CD4-positive, CD25-positive, alpha-beta regulatory T cell (primary cell): ENCODE results near the gene CFAP77. TPM values are rescaled to one million over a fixed set of nuclear protein-coding genes. Genes with fewer than 3 reads are reported as not detected.
A peak's percentile ranks its signal among the peaks of the same experiment; 100 is the strongest.

ENCODE experiments used
- ATAC-seq, 2 donors: fragments of 150-1000 bp; cut with Tn5 transposase; one replicate each; pipeline ENCODE4 v1.10.0; 2021; ENCODE audit warnings: low read depth in 2 of 2, moderate number of reproducible peaks in 2 of 2, moderate library complexity in 1 of 2
- DNase-seq, 3 donors: peaks; one replicate each; pipeline versions ENCODE4 v3.0.0 to v3.0.0-alpha.2; 2012 to 2022; ENCODE audit warnings: mixed read lengths in 1 of 3
- H3K27ac ChIP-seq: one replicate; pipeline ENCODE4 v1.7.0; 2013; ENCODE audit warnings: mild to moderate bottlenecking, low read length; ENCODE audit not compliant: insufficient read depth, poor library complexity, severe bottlenecking
- H3K27me3 ChIP-seq: one replicate; pipeline ENCODE4 v1.7.0; 2013; ENCODE audit warnings: low read length; ENCODE audit not compliant: control insufficient read depth, insufficient read depth
- H3K36me3 ChIP-seq: one replicate; pipeline ENCODE4 v1.7.0; 2013; ENCODE audit warnings: mild to moderate bottlenecking, low read length, moderate library complexity; ENCODE audit not compliant: control insufficient read depth, insufficient read depth
- H3K4me1 ChIP-seq: 2 replicates; pipeline ENCODE4 v1.7.0; 2013; ENCODE audit warnings: mild to moderate bottlenecking, low read length; ENCODE audit not compliant: insufficient read depth, control insufficient read depth, poor library complexity, severe bottlenecking
- H3K4me3 ChIP-seq: one replicate; pipeline ENCODE4 v1.7.0; 2013; ENCODE audit warnings: low read depth, mild to moderate bottlenecking, low read length, moderate library complexity
- H3K9me3 ChIP-seq, 2 experiments: 1 replicate in 1 of 2; 2 replicates in 1 of 2; pipeline ENCODE4 v1.7.0; 2013; ENCODE audit warnings: low read length in 2 of 2, mild to moderate bottlenecking in 1 of 2, moderate library complexity in 1 of 2; ENCODE audit not compliant: control insufficient read depth in 2 of 2
- H3K27ac Mint-ChIP-seq, 3 donors: one replicate each; pipeline ENCODE4 v1.8.0; 2020 to 2022; ENCODE audit warnings: mild to moderate bottlenecking in 3 of 3, mixed read lengths in 3 of 3, moderate library complexity in 2 of 3
- H3K27me3 Mint-ChIP-seq: one replicate; pipeline ENCODE4 v1.8.0; 2022; ENCODE audit warnings: mild to moderate bottlenecking, mixed read lengths
- H3K36me3 Mint-ChIP-seq: one replicate; pipeline ENCODE4 v1.8.0; 2020; ENCODE audit warnings: mixed read lengths
- H3K4me1 Mint-ChIP-seq, 4 donors: one replicate each; pipeline ENCODE4 v1.8.0; 2020 to 2022; ENCODE audit warnings: mixed read lengths in 4 of 4, mild to moderate bottlenecking in 1 of 4
- H3K4me3 Mint-ChIP-seq, 4 donors: one replicate each; pipeline ENCODE4 v1.8.0; 2020 to 2022; ENCODE audit warnings: mild to moderate bottlenecking in 4 of 4, mixed read lengths in 4 of 4, moderate library complexity in 3 of 4
- H3K9me3 Mint-ChIP-seq, 7 donors: one replicate each; pipeline ENCODE4 v1.8.0; 2020 to 2022; ENCODE audit warnings: mixed read lengths in 7 of 7, mild to moderate bottlenecking in 3 of 7, moderate library complexity in 2 of 7
- polyA plus RNA-seq, 4 donors: library from polyadenylated mRNA; unstranded; fragments of 300-500 nt; fragmentation: Illumina TruSeq; gene quantifications; one replicate each; pipeline ENCODE4 v1.2.3, GENCODE V29; 2021
- total RNA-seq: library from RNA; stranded (reverse); gene quantifications from one replicate; pipeline ENCODE4 v1.2.3, GENCODE V29; 2022

CFAP77 gene
- total and polyA plus RNA-seq, 5 donors from 2014 or later = not detected

DNA sequence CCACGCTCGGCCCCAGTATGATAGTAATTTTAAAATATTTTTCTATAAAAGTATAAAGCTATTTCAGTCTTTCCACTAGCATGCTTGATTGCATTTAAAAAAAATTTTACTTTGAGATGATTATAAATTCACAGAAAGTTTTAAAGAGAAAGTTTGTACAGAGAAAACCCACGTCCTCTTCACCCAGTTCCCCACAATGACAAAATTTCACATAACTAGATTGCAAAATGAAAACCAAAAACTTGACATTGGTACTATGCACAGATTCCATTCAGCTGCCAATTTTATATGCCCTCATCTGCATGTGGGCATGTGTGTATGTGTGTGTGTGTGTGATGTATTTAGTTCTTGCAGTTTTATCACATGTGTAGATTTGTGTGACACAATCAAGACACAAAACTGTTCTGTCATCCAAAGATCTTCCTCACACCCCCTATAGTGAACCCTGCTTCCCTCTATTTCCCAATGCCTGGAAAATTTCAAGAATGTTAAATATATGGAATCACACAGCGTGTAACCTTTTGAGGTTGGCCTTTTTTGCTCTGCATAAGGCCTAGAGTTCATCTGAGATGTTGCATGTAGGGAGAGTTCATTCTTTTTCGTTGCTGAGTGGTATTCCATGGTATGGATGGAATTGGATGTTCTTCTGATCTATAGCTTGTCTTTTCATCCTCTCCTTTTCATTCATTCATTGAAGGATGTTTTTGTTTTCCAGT is 115.5 kb downstream of the CFAP77 start:
- DNase-seq (no peak), ATAC-seq (no peak)
- Histone ChIP-seq H3K4me1 (no peaks in the 10 kb centered on the region), H3K36me3 (no peaks in the 10 kb centered on the region), H3K27me3 (no peaks in the 10 kb centered on the region), H3K27ac (no peak overlapping the region), H3K9me3 (no peaks in the 10 kb centered on the region), H3K4me3 (no peak overlapping the region)
- no peak overlapping the region for H3K4me3 Mint-ChIP-seq
- H3K4me1 Mint-ChIP-seq = no peaks in the 10 kb centered on the region
- no peak overlapping the region for H3K27ac Mint-ChIP-seq
- H3K9me3 Mint-ChIP-seq = no peaks in the 10 kb centered on the region
- H3K36me3 Mint-ChIP-seq = no peaks in the 10 kb centered on the region
- H3K27me3 Mint-ChIP-seq = peaks cover 9% of the 10 kb centered on the region

DNA sequence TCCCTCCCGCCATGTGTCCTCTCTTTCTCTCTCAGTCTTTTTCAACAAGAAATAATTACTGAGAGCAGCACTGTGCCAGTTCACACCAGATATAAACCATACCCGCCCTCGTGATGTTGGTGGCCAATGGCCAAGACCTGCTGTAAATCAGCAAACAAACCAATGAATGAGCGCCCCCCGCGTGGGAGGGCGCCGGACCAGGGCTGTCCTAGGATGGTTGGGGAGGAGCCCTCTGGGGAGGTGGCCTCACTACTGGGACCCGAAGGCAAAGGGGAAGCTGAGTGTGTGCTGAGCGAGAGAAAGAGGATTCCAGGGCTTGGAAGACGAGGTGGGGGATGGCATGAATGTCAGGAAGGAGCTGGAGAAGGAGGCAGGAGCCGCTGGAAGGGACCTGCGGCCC is 121.2 kb downstream of the CFAP77 start:
- Mint-ChIP-seq H3K27ac (no peak overlapping the region), H3K4me3 (no peak overlapping the region)

DNA sequence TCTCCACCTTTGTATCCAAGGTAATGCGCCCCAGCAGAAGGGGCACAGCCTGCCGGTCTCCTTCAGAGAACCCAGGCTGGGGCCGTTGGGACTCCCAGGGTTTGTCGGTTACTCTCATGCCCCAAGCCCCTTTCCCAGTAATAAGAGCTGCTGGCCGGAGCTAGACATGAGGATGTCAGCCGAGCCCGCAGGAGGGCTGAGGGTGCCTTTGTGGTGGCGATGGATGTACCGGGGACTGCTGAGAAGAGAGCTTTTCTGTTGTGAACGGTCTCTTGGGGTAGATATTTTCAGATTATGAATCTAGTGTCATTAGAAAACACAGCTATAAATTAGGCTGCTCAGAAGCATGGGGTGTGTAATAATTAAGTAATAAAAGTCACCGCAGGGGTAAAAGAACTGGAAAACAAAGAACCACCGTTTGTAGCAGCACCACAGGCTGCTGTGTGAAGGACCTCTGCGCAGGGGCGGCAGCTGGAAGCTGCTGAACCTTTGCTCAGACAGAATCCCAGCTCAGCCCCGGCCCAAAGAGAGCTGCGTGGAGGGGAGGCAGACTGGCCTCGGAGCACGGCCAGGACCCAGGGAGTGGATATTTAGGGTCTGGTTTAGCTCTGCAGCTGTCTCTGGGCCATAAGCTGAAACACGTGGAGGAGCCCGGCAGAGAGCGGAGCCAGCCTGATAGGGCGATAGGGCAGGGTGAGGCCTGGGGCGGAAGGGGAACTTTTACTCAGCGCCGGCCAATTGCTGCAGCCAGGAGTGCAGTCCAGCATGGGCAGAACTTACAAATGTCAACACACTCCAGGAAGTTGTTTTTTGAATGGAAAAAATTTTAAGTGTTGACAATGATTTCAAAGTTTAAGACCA is 121.9 kb downstream of the CFAP77 start:
- Histone ChIP-seq H3K4me3 (no peak overlapping the region), H3K27ac (no peak overlapping the region)
- peaks cover 32% of the 10 kb centered on the region for H3K27me3 Mint-ChIP-seq

More for the DNA sequence above, 121.2 kb downstream of the CFAP77 start:
- no peak for DNase-seq
- Mint-ChIP-seq H3K9me3 (peaks cover 0 to 6% (median 2%) of the 10 kb centered on the region in 7 donors), H3K36me3 (peaks cover 3% of the 10 kb centered on the region), H3K4me1 (peaks cover 0 to 5% (median 0%) of the 10 kb centered on the region in 4 donors), H3K27me3 (peaks cover 32% of the 10 kb centered on the region)
- Histone ChIP-seq H3K4me1 (no peaks in the 10 kb centered on the region), H3K36me3 (no peaks in the 10 kb centered on the region), H3K27me3 (no peaks in the 10 kb centered on the region), H3K4me3 (no peak overlapping the region), H3K9me3 (no peaks in the 10 kb centered on the region), H3K27ac (no peak overlapping the region)
- ATAC-seq = no peak

DNA sequence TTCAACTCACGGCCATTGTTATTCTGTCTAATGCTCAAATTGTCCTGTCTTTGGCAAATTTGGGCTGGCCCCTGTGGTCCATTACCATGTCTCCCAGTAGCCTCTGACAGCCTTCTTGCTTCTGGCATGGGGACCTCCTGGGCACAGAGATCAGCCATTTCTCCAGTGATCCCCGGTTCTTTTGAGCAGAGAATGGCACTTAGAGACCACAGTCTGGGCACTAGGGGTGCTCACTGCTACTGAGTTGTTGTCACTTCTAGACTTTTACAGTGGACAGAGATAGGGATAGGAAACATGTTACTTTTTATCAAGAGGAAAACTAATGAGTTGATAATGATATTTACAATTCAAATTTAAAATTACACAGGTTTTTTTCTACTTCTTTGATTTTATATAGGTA is 124.8 kb downstream of the CFAP77 start:
- no peak overlapping the region for H3K27ac Mint-ChIP-seq
- peaks cover 0 to 6% (median 2%) of the 10 kb centered on the region in 7 donors for H3K9me3 Mint-ChIP-seq
- H3K36me3 Mint-ChIP-seq = peaks cover 8% of the 10 kb centered on the region
- H3K4me3 ChIP-seq = no peak overlapping the region
- H3K36me3 ChIP-seq = no peaks in the 10 kb centered on the region
- H3K4me1 ChIP-seq = no peaks in the 10 kb centered on the region
- H3K27ac ChIP-seq = no peak overlapping the region
- no peak overlapping the region for H3K4me3 Mint-ChIP-seq
- no peaks in the 10 kb centered on the region for H3K9me3 ChIP-seq
- peaks cover 32% of the 10 kb centered on the region for H3K27me3 Mint-ChIP-seq
- DNase-seq (no peak), ATAC-seq (no peak)
- peaks cover 0 to 5% (median 0%) of the 10 kb centered on the region in 4 donors for H3K4me1 Mint-ChIP-seq
- H3K27me3 ChIP-seq = no peaks in the 10 kb centered on the region

More for the DNA sequence above, 121.9 kb downstream of the CFAP77 start:
- Histone ChIP-seq H3K9me3 (no peaks in the 10 kb centered on the region), H3K4me1 (no peaks in the 10 kb centered on the region), H3K36me3 (no peaks in the 10 kb centered on the region), H3K27me3 (no peaks in the 10 kb centered on the region)
- peaks cover 0 to 5% (median 0%) of the 10 kb centered on the region in 4 donors for H3K4me1 Mint-ChIP-seq
- DNase-seq (no peak), ATAC-seq (no peak)
- H3K9me3 Mint-ChIP-seq = peaks cover 0 to 6% (median 2%) of the 10 kb centered on the region in 7 donors
- no peak overlapping the region for H3K27ac Mint-ChIP-seq
- H3K4me3 Mint-ChIP-seq = no peak overlapping the region
- peaks cover 6% of the 10 kb centered on the region for H3K36me3 Mint-ChIP-seq

DNA sequence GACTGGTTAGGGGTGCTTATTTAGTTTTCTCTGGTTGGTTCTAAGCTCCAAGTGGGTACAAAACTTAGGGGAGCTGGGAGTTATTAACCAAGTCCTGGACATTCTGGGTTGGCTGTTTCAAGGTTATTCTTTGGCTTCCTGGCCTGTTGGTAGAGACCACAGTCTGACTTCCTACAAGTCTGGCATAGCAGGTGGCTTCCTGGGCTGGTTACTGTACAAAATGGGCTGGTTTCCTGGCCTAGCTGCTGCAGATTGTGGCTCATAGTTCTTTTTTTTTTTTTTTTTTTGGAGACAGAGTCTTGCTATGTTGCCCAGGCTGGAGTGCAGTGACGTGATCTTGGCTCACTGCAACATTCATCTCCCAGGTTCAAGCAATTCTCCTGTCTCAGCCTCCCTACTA is 126.1 kb downstream of the CFAP77 start:
- no peak overlapping the region for H3K4me3 Mint-ChIP-seq
- no peaks in the 10 kb centered on the region for H3K27me3 ChIP-seq
- peaks cover 22% of the 10 kb centered on the region for H3K27me3 Mint-ChIP-seq
- H3K4me3 ChIP-seq = no peak overlapping the region
- no peaks in the 10 kb centered on the region for H3K9me3 ChIP-seq
- no peaks in the 10 kb centered on the region for H3K4me1 ChIP-seq
- no peak for ATAC-seq
- peaks cover 0 to 5% (median 0%) of the 10 kb centered on the region in 4 donors for H3K4me1 Mint-ChIP-seq
- H3K27ac ChIP-seq = no peak overlapping the region
- peak in 1 of 3 donors; percentile 11 for DNase-seq
- H3K36me3 Mint-ChIP-seq = peaks cover 8% of the 10 kb centered on the region
- H3K9me3 Mint-ChIP-seq = peaks cover 0 to 6% (median 0%) of the 10 kb centered on the region in 7 donors
- H3K36me3 ChIP-seq = no peaks in the 10 kb centered on the region
- no peak overlapping the region for H3K27ac Mint-ChIP-seq

DNA sequence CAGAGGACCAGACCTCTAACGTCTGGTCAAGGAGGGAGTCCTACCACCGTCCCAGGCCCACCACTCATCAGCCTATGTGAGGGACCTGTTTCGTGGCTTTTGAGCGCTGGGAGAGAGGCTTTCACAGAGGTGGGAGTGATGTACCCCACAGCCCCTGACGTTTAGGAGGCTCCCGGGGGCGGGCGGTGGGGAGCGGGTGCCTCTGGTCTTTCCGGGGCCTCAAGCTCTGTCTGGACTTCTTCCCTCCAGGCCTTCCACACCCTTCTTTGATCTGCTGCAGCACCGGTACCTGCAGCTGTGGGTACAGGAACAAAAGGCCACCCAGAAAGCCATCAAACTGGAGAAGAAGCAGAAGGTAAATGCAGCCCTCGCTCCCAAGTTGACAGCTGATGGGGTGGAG is 127.3 kb downstream of the CFAP77 start:
- H3K9me3 ChIP-seq = no peaks in the 10 kb centered on the region
- H3K27ac Mint-ChIP-seq = no peak overlapping the region
- H3K4me3 ChIP-seq = no peak overlapping the region
- peaks cover 0 to 5% (median 0%) of the 10 kb centered on the region in 4 donors for H3K4me1 Mint-ChIP-seq
- no peak overlapping the region for H3K4me3 Mint-ChIP-seq
- DNase-seq (no peak), ATAC-seq (no peak)
- H3K9me3 Mint-ChIP-seq = peaks cover 0 to 6% (median 0%) of the 10 kb centered on the region in 7 donors
- peaks cover 15% of the 10 kb centered on the region for H3K27me3 Mint-ChIP-seq
- H3K4me1 ChIP-seq = no peaks in the 10 kb centered on the region
- no peaks in the 10 kb centered on the region for H3K36me3 ChIP-seq
- H3K27me3 ChIP-seq = no peaks in the 10 kb centered on the region
- peaks cover 8% of the 10 kb centered on the region for H3K36me3 Mint-ChIP-seq
- H3K27ac ChIP-seq = no peak overlapping the region

DNA sequence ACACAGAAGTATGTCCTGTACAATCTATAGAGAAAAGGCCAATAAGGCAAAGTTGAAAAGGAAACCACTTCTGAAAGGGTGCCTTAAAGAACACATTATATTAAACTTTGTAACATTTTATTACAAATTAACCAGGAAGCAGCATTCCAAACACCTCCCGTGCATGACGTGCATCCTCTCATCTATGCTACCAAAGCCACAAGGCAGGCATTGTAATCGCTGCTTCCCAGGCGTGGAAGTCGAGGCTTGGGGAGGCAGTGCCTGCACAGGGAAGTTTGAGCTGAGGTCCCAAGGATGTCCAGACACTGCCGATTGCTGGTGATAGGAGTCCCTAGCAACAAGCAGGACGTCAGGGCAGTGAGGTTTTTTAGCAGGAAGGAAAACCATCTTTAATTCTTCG is 128.1 kb downstream of the CFAP77 start:
- Mint-ChIP-seq H3K36me3 (peaks cover 8% of the 10 kb centered on the region), H3K9me3 (peaks cover 0 to 6% (median 0%) of the 10 kb centered on the region in 7 donors), H3K4me1 (peaks cover 0 to 5% (median 0%) of the 10 kb centered on the region in 4 donors), H3K27ac (no peak overlapping the region), H3K27me3 (peaks cover 11% of the 10 kb centered on the region), H3K4me3 (no peak overlapping the region)
- Histone ChIP-seq H3K4me3 (no peak overlapping the region), H3K4me1 (no peaks in the 10 kb centered on the region), H3K27me3 (no peaks in the 10 kb centered on the region), H3K27ac (no peak overlapping the region), H3K36me3 (no peaks in the 10 kb centered on the region), H3K9me3 (no peaks in the 10 kb centered on the region)
- ATAC-seq (no peak), DNase-seq (no peak)
